CD4-positive, alpha-beta memory T cell (primary cell): Measurements from ENCODE around the gene UBE2QL1. TPM values are rescaled to one million over a fixed set of nuclear protein-coding genes. Genes with fewer than 3 reads are reported as not detected.

ENCODE experiments used
- CTCF ChIA-PET: fragments of 350-600 bp; sonication (Branson Sonifier 250); formaldehyde crosslinking; loops from one replicate; lab custom pipeline; 2021; ENCODE audit warnings: inconsistent platforms; ENCODE audit not compliant: partially characterized antibody; lab: Charles Lee
- POLR2A ChIA-PET: fragments of 350-600 bp; sonication (Branson Sonifier 250); formaldehyde crosslinking; loops from one replicate; lab custom pipeline; 2021; ENCODE audit not compliant: partially characterized antibody; lab: Charles Lee
- DNase-seq, 5 donors: peaks; one replicate each; pipeline versions ENCODE4 v3.0.0 to v3.0.0-alpha.2; 2020 to 2022; ENCODE audit warnings: mixed read lengths in 1 of 5
- H3K27ac ChIP-seq: one replicate; pipeline ENCODE4 v1.7.0; 2013; ENCODE audit warnings: low read depth, low read length
- H3K27me3 ChIP-seq: 2 replicates; pipeline ENCODE4 v1.7.0; 2013; ENCODE audit warnings: mild to moderate bottlenecking, low read length, moderate library complexity; ENCODE audit not compliant: insufficient read depth
- H3K36me3 ChIP-seq: 2 replicates; pipeline ENCODE4 v1.7.0; 2013; ENCODE audit warnings: mild to moderate bottlenecking, low read length, moderate library complexity; ENCODE audit not compliant: insufficient read depth
- H3K4me1 ChIP-seq: 2 replicates; pipeline ENCODE4 v1.7.0; 2013; ENCODE audit warnings: mild to moderate bottlenecking, low read length, moderate library complexity; ENCODE audit not compliant: insufficient read depth
- H3K4me3 ChIP-seq, 2 donors: one replicate each; pipeline ENCODE4 v1.7.0; 2013; ENCODE audit warnings: low read length in 2 of 2, mild to moderate bottlenecking in 1 of 2
- H3K9me3 ChIP-seq, 2 donors: one replicate each; pipeline ENCODE4 v1.7.0; 2013; ENCODE audit warnings: low read length in 2 of 2, control low read depth in 1 of 2; ENCODE audit not compliant: control insufficient read depth in 1 of 2
- H3K27ac Mint-ChIP-seq, 7 donors: one replicate each; pipeline ENCODE4 v1.8.0; 2020 to 2021; ENCODE audit warnings: mixed read lengths in 7 of 7, mild to moderate bottlenecking in 6 of 7, inconsistent platforms in 3 of 7, moderate library complexity in 3 of 7
- H3K27me3 Mint-ChIP-seq, 2 donors: one replicate each; pipeline ENCODE4 v1.8.0; 2020 to 2021; ENCODE audit warnings: mixed read lengths in 2 of 2
- H3K36me3 Mint-ChIP-seq, 2 donors: one replicate each; pipeline ENCODE4 v1.8.0; 2020 to 2021; ENCODE audit warnings: mixed read lengths in 2 of 2, inconsistent platforms in 1 of 2, mild to moderate bottlenecking in 1 of 2
- H3K4me1 Mint-ChIP-seq, 4 donors: one replicate each; pipeline ENCODE4 v1.8.0; 2020 to 2021; ENCODE audit warnings: mixed read lengths in 4 of 4, mild to moderate bottlenecking in 1 of 4
- H3K4me3 Mint-ChIP-seq, 8 donors: one replicate each; pipeline ENCODE4 v1.8.0; 2020 to 2021; ENCODE audit warnings: mixed read lengths in 8 of 8, mild to moderate bottlenecking in 7 of 8, moderate library complexity in 6 of 8, inconsistent platforms in 3 of 8
- H3K9me3 Mint-ChIP-seq, 8 donors: one replicate each; pipeline ENCODE4 v1.8.0; 2020 to 2021; ENCODE audit warnings: mixed read lengths in 8 of 8, mild to moderate bottlenecking in 5 of 8, inconsistent platforms in 3 of 8, moderate library complexity in 1 of 8
- intact Hi-C: fragments of 100-400 bp; cut with micrococcal nuclease; formaldehyde crosslinking; loops from one replicate; pipeline ENCODE4 v1.15.1; 2023
- polyA plus RNA-seq, 2 donors: library from polyadenylated mRNA; unstranded; fragments of 300-500 nt; fragmentation: Illumina TruSeq; gene quantifications; one replicate each; pipeline ENCODE4 v1.2.3, GENCODE V29; 2021
- total RNA-seq, 2 experiments: library from RNA; stranded (reverse); gene quantifications; one replicate each; pipeline ENCODE4 v1.2.3, GENCODE V29; 2021

The UBE2QL1 gene
- total and polyA plus RNA-seq, 4 experiments from 2014 or later, result not detected

GRCh38 chr5:6482735-6483134, 34.1 kb downstream of the UBE2QL1 start:
- Mint-ChIP-seq H3K4me3 (no peak overlapping the region), H3K27me3 (peaks cover 7 to 11% of the 10 kb centered on the region in 2 donors), H3K27ac (no peak overlapping the region), H3K36me3 (no peaks in the 10 kb centered on the region), H3K9me3 (no peaks in the 10 kb centered on the region), H3K4me1 (peaks cover 0 to 4% (median 0%) of the 10 kb centered on the region in 4 donors)
- H3K36me3 ChIP-seq, result no peaks in the 10 kb centered on the region
- intact Hi-C loops, result no loop called here
- H3K9me3 ChIP-seq, result no peaks in the 10 kb centered on the region
- no peak overlapping the region for H3K27ac ChIP-seq
- CTCF ChIA-PET, result no interaction called here
- H3K4me1 ChIP-seq, result no peaks in the 10 kb centered on the region
- H3K4me3 ChIP-seq, result no peak overlapping the region
- POLR2A ChIA-PET, result no interaction called here
- no peak for DNase-seq
- no peaks in the 10 kb centered on the region for H3K27me3 ChIP-seq

GRCh38 chr5:6483880-6484382, 35.3 kb downstream of the UBE2QL1 start:
- Histone ChIP-seq H3K4me1 (no peaks in the 10 kb centered on the region), H3K4me3 (no peak overlapping the region), H3K9me3 (no peaks in the 10 kb centered on the region), H3K36me3 (no peaks in the 10 kb centered on the region), H3K27ac (no peak overlapping the region), H3K27me3 (no peaks in the 10 kb centered on the region)
- Mint-ChIP-seq H3K4me3 (no peak overlapping the region), H3K9me3 (no peaks in the 10 kb centered on the region), H3K27ac (no peak overlapping the region), H3K27me3 (peaks cover 7 to 17% of the 10 kb centered on the region in 2 donors), H3K36me3 (no peaks in the 10 kb centered on the region), H3K4me1 (peaks cover 0 to 4% (median 0%) of the 10 kb centered on the region in 4 donors)
- CTCF ChIA-PET, result no interaction called here
- intact Hi-C loops, result no loop called here
- POLR2A ChIA-PET, result no interaction called here
- no peak for DNase-seq

GRCh38 chr5:6484446-6484845, 35.8 kb downstream of the UBE2QL1 start:
- no peaks in the 10 kb centered on the region for H3K9me3 ChIP-seq
- H3K4me3 ChIP-seq, result no peak overlapping the region
- Mint-ChIP-seq H3K27me3 (peaks cover 8 to 17% of the 10 kb centered on the region in 2 donors), H3K4me1 (peaks cover 0 to 4% (median 0%) of the 10 kb centered on the region in 4 donors), H3K9me3 (no peaks in the 10 kb centered on the region), H3K4me3 (no peak overlapping the region), H3K27ac (no peak overlapping the region), H3K36me3 (no peaks in the 10 kb centered on the region)
- H3K27me3 ChIP-seq, result no peaks in the 10 kb centered on the region
- no peaks in the 10 kb centered on the region for H3K4me1 ChIP-seq
- POLR2A ChIA-PET, result no interaction called here
- CTCF ChIA-PET, result no interaction called here
- DNase-seq, result no peak
- H3K36me3 ChIP-seq, result no peaks in the 10 kb centered on the region
- intact Hi-C loops, result no loop called here
- H3K27ac ChIP-seq, result no peak overlapping the region

DNA sequence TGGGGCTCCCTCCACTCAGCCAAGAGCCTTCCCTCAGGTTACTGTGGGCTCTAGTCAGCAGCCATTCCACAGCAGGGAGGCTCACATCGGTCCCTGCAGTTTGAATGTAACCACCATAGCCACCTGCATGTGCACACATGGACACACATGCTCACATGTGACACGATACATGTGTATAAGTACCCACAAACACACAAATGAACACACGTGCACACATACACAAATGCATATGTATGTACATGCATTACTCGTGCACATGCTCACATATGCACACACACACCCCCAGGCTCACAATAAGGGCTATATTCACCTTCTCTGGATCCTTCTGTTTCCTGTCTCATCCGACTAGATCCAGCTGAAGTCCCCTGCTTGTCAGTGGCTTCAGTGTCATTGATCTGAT, 36.2 kb downstream of the UBE2QL1 start:
- no peak for DNase-seq
- Histone ChIP-seq H3K27ac (no peak overlapping the region), H3K36me3 (no peaks in the 10 kb centered on the region), H3K4me1 (no peaks in the 10 kb centered on the region), H3K4me3 (no peak overlapping the region), H3K9me3 (no peaks in the 10 kb centered on the region), H3K27me3 (no peaks in the 10 kb centered on the region)
- Mint-ChIP-seq H3K36me3 (no peaks in the 10 kb centered on the region), H3K9me3 (no peaks in the 10 kb centered on the region), H3K4me1 (peaks cover 0 to 4% (median 0%) of the 10 kb centered on the region in 4 donors), H3K27me3 (peaks cover 8 to 17% of the 10 kb centered on the region in 2 donors), H3K4me3 (no peak overlapping the region), H3K27ac (no peak overlapping the region)
- ChIA-PET POLR2A (no interaction called here), CTCF (no interaction called here)
- intact Hi-C loops, result no loop called here

DNA sequence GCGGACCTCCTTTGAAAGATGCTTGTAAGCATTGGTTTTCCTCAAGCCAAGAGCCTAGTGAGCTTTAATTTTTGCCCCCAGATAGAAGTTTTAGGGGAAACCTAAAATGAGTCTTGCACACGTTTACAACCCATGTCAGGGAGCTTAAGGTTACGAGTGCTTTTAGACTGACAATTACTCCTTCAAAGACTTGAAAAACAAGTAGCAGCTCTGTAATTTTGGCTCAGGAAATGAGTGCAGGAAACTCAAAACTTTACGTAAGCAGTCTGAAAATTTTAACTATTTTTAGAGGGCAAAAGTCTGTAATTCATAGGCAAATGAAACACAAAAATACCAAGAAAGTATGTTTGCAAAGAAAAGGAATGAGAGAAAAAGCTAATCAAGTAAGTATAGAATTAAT, 36.8 kb downstream of the UBE2QL1 start:
- Mint-ChIP-seq H3K27ac (no peak overlapping the region), H3K9me3 (no peaks in the 10 kb centered on the region), H3K36me3 (no peaks in the 10 kb centered on the region), H3K27me3 (peaks cover 8 to 19% of the 10 kb centered on the region in 2 donors), H3K4me1 (peaks cover 0 to 4% (median 0%) of the 10 kb centered on the region in 4 donors), H3K4me3 (no peak overlapping the region)
- Histone ChIP-seq H3K36me3 (no peaks in the 10 kb centered on the region), H3K4me1 (no peaks in the 10 kb centered on the region), H3K27ac (no peak overlapping the region), H3K9me3 (no peaks in the 10 kb centered on the region), H3K27me3 (no peaks in the 10 kb centered on the region), H3K4me3 (no peak overlapping the region)
- POLR2A ChIA-PET, result no interaction called here
- CTCF ChIA-PET, result interaction anchor here (1.0 kb wide), 1 partner anchor 8 kb away, joined by 3 read pairs; no protein-coding TSS in a partner anchor
- intact Hi-C loops, result no loop called here
- no peak for DNase-seq

DNA sequence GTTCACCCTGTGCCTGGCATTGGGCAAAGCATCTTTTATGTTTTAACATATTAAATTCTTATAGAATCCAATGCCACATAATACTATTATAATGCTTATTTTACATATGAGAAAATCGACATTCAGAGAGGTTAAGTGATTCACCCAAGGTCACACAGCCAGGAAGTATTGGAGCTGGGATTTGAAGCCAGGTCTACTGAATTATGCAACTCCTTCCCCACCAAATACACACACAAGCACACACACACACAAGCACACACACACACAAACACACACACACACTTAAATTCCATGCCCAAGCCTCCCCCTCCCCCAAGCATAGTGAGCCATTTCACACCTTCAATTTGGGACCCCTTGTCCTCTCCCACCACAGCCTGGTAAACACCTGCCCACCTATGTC, 37.4 kb downstream of the UBE2QL1 start:
- no peak overlapping the region for H3K4me3 Mint-ChIP-seq
- H3K9me3 Mint-ChIP-seq, result no peaks in the 10 kb centered on the region
- peaks cover 0 to 4% (median 0%) of the 10 kb centered on the region in 4 donors for H3K4me1 Mint-ChIP-seq
- no peaks in the 10 kb centered on the region for H3K36me3 Mint-ChIP-seq
- H3K27ac ChIP-seq, result no peak overlapping the region
- no peaks in the 10 kb centered on the region for H3K27me3 ChIP-seq
- no peaks in the 10 kb centered on the region for H3K9me3 ChIP-seq
- H3K4me1 ChIP-seq, result no peaks in the 10 kb centered on the region
- no peaks in the 10 kb centered on the region for H3K36me3 ChIP-seq
- CTCF ChIA-PET, result interaction anchor here (1.0 kb wide), 1 partner anchor 9 kb away, joined by 3 read pairs; no protein-coding TSS in a partner anchor
- H3K27me3 Mint-ChIP-seq, result peaks cover 9 to 19% of the 10 kb centered on the region in 2 donors
- H3K27ac Mint-ChIP-seq, result no peak overlapping the region
- H3K4me3 ChIP-seq, result no peak overlapping the region
- intact Hi-C loops, result no loop called here
- no peak for DNase-seq
- POLR2A ChIA-PET, result no interaction called here

DNA sequence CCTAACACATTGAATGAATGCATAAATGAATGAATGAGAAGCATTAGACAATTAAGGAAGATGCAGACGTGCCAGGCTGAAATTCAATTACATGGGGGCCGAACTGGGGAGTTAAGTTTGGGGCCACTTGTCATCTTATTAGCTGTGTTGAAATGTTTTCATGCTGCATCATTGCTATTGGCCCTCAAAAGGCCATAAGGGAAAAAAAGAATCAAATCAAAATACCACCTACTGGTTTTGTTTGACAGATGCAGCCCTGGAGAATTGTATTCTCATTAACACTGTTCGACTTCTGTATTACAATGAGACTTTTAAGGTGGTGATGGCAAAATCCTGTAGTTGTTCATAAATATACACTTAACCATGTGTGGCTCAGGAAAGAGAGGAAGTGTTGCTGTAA, 38.4 kb downstream of the UBE2QL1 start:
- POLR2A ChIA-PET, result no interaction called here
- CTCF ChIA-PET, result no interaction called here
- no peaks in the 10 kb centered on the region for H3K9me3 ChIP-seq
- H3K4me1 ChIP-seq, result no peaks in the 10 kb centered on the region
- no peak overlapping the region for H3K27ac ChIP-seq
- DNase-seq, result no peak
- Mint-ChIP-seq H3K4me1 (peaks cover 0 to 4% (median 0%) of the 10 kb centered on the region in 4 donors), H3K36me3 (no peaks in the 10 kb centered on the region), H3K9me3 (no peaks in the 10 kb centered on the region), H3K4me3 (no peak overlapping the region), H3K27me3 (peaks cover 11 to 24% of the 10 kb centered on the region in 2 donors), H3K27ac (no peak overlapping the region)
- no peaks in the 10 kb centered on the region for H3K27me3 ChIP-seq
- no peak overlapping the region for H3K4me3 ChIP-seq
- intact Hi-C loops, result no loop called here
- no peaks in the 10 kb centered on the region for H3K36me3 ChIP-seq
